Kidney epithelial cell (primary cell): ENCODE measurements around the gene STOM. TPM values are rescaled to one million over a fixed set of nuclear protein-coding genes. Genes with fewer than 3 reads are reported as not detected.

ENCODE experiments used
- DNase-seq: peaks from one replicate; pipeline ENCODE4 v3.0.0-alpha.2; 2010; ENCODE audit warnings: low read depth
- H3K27me3 ChIP-seq: 2 replicates; pipeline ENCODE4 v1.6.0; 2011; ENCODE audit warnings: low read length; ENCODE audit not compliant: control insufficient read depth, insufficient read depth
- H3K36me3 ChIP-seq: 2 replicates; pipeline ENCODE4 v1.5.1; 2011; ENCODE audit warnings: low read length; ENCODE audit not compliant: control insufficient read depth, insufficient read depth
- H3K4me3 ChIP-seq: 2 replicates; pipeline ENCODE4 v1.5.1; 2011; ENCODE audit warnings: low read depth, mild to moderate bottlenecking, control low read depth, low read length
- CTCF ChIP-seq: IDR thresholded peaks from 2 replicates; pipeline ENCODE4 v1.5.1; 2011; ENCODE audit warnings: mild to moderate bottlenecking, moderate library complexity, low read length, control low read depth, inconsistent platforms; ENCODE audit not compliant: insufficient read depth, poor library complexity, severe bottlenecking
- total RNA-seq: library from RNA; depleted of rRNA; stranded (reverse); fragments of >200 nt; gene quantifications from 2 replicates; pipeline ENCODE4 v1.2.3, GENCODE V29; 2015

Gene STOM
- total RNA-seq, 1 donor from 2014 or later: 16.8 TPM

- H3K27me3 ChIP-seq: no peaks in the 10 kb centered on the region
- TF ChIP-seq CTCF: no peak
- H3K36me3 ChIP-seq: no peaks in the 10 kb centered on the region
- DNase-seq: no peak
- no peak overlapping the region for H3K4me3 ChIP-seq
These were observed 30.6 kb downstream of the STOM start for GRCh38 chr9:121339437-121339836.

GRCh38 chr9:121336665-121337064, 33.4 kb downstream of the STOM start:
- TF ChIP-seq CTCF: no peak
- Histone ChIP-seq H3K36me3 (no peaks in the 10 kb centered on the region), H3K27me3 (no peaks in the 10 kb centered on the region), H3K4me3 (no peak overlapping the region)
- no peak for DNase-seq

DNA sequence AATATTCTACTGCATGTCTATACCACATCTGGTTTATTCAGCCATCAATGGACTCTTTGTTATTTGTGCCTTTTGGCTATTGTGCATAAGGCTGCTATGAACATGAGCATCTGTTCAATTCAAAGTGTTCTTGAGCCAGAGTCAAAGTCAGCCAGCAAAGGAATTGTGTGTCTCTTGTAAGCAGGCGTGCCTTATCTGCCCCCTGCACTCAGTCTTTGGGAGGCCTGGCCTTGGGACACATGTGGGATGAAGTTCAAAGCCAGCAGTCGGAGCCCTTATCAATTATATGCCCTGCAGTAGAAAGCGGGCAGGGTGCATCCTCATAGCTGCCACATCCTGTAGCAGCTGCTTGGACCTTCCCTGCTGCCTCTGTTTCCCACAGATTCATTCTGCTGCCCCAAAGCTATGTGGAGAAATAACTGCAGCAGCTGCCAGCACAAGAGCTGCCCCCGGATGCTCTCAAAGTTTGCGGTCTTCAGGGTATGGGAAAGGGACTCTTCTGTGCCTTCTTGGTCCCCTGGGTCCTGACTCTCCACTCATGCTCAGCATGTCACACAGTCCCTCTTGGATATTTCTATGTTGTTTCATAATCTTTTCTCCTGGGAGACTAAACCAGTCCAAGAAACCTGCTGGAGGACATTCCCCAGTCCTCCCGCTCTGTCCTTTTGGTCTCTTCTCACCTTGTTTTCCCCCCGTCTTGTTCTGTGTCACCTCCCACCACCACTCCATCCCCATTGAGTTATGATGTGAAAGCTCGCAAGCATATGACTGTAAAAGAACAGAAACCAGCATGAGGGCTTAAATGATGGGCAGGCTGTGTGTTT, 35.9 kb downstream of the STOM start:
- Histone ChIP-seq H3K4me3 (no peak overlapping the region), H3K36me3 (no peaks in the 10 kb centered on the region), H3K27me3 (no peaks in the 10 kb centered on the region)
- TF ChIP-seq CTCF: no peak
- no peak for DNase-seq

DNA sequence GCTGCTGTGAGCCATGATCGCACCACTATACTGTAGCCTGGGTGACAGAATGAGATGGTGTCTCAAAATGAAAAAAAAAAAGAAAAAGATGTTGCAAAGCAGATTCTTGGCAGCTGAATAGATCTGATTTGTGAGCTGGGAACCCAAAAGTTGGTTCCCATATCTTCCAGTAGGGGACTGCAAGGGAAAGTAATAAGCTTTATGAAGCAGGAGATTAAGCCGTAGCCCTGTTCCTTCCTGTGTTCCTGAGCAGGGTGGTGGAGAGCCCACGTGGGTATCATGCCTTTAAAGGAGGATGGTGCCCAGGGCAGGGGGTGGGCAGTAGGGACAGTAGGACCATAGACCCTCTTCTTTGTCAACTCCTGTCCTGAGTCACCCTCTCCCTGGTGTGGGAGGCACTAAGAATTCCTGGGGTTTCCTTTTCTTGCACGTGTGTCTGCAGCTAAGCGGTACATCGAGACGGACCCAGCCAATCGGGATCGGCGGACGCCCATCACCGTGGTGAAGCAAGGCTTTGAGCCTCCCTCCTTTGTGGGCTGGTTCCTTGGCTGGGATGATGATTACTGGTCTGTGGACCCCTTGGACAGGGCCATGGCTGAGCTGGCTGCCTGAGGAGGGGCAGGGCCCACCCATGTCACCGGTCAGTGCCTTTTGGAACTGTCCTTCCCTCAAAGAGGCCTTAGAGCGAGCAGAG, 37.9 kb downstream of the STOM start:
- DNase-seq: no peak
- no peak overlapping the region for H3K4me3 ChIP-seq
- peak; percentile 2 for TF ChIP-seq CTCF
- H3K27me3 ChIP-seq: no peaks in the 10 kb centered on the region
- H3K36me3 ChIP-seq: no peaks in the 10 kb centered on the region

- no peaks in the 10 kb centered on the region for H3K27me3 ChIP-seq
- H3K36me3 ChIP-seq: no peaks in the 10 kb centered on the region
- DNase-seq: no peak
- H3K4me3 ChIP-seq: no peak overlapping the region
- TF ChIP-seq CTCF: no peak
These were observed 38.5 kb downstream of the STOM start for GRCh38 chr9:121331549-121331948.
